GM10266 (cell line): ENCODE data around the gene TMC3.

Experiments
- DNase-seq: peaks from one replicate; pipeline ENCODE4 v3.0.0; 2012; ENCODE audit errors: extremely low spot score
- CTCF ChIP-seq: IDR thresholded peaks from 2 replicates; pipeline ENCODE4 v1.5.1; 2012; ENCODE audit warnings: mild to moderate bottlenecking, low read depth; ENCODE audit not compliant: control insufficient read depth, insufficient read depth; ENCODE audit errors: missing control alignments

TMC3 gene

GRCh38 chr15:81299156-81299555, 74.9 kb downstream of the TMC3 start:
- no peak for TF ChIP-seq CTCF
- DNase-seq = no peak

- DNase-seq = no peak
- TF ChIP-seq CTCF = no peak
Measured at GRCh38 chr15:81298611-81299010, 75.4 kb downstream of the TMC3 start.

GRCh38 chr15:81297603-81298575, 76.1 kb downstream of the TMC3 start:
- no peak for TF ChIP-seq CTCF
- no peak for DNase-seq

GRCh38 chr15:81297147-81297572, 76.9 kb downstream of the TMC3 start:
- TF ChIP-seq CTCF = no peak
- no peak for DNase-seq

GRCh38 chr15:81296673-81297072, 77.3 kb downstream of the TMC3 start:
- peak; percentile 47 for DNase-seq
- no peak for TF ChIP-seq CTCF

- DNase-seq = no peak
- TF ChIP-seq CTCF = no peak
Measured at GRCh38 chr15:81296186-81296585, 77.8 kb downstream of the TMC3 start.

GRCh38 chr15:81295486-81296121, 78.4 kb downstream of the TMC3 start:
- TF ChIP-seq CTCF = no peak
- no peak for DNase-seq
